HG03565 (cell line): Measurements from ENCODE around the gene RIC8B.

Source experiments
- ATAC-seq: cut with Tn5 transposase; IDR thresholded peaks from one replicate; pipeline ENCODE4 v1.9.1; 2021; ENCODE audit warnings: mild to moderate bottlenecking, moderate library complexity; ENCODE audit not compliant: unreplicated experiment

Gene RIC8B

GRCh38 chr12:106866426-106867080 lies 92.1 kb downstream of the RIC8B start:
- no peak for ATAC-seq

GRCh38 chr12:106867651-106868050 lies 93.2 kb downstream of the RIC8B start:
- ATAC-seq = no peak

GRCh38 chr12:106868982-106869700 lies 94.7 kb downstream of the RIC8B start:
- no peak for ATAC-seq

GRCh38 chr12:106870116-106870515 lies 95.6 kb downstream of the RIC8B start:
- ATAC-seq = no peak

- no peak for ATAC-seq
Measured at GRCh38 chr12:106871477-106871876, 97.0 kb downstream of the RIC8B start.

GRCh38 chr12:106873983-106874382 lies 99.5 kb downstream of the RIC8B start:
- no peak for ATAC-seq

- no peak for ATAC-seq
Measured at GRCh38 chr12:106878804-106879203, 104.3 kb downstream of the RIC8B start.

GRCh38 chr12:106879612-106880011 lies 105.1 kb downstream of the RIC8B start:
- ATAC-seq = no peak

- ATAC-seq = no peak
Measured at GRCh38 chr12:106883426-106883825, 108.9 kb downstream of the RIC8B start.

GRCh38 chr12:106885026-106885425 lies 110.5 kb downstream of the RIC8B start:
- no peak for ATAC-seq

GRCh38 chr12:106885541-106886249 lies 111.2 kb downstream of the RIC8B start:
- no peak for ATAC-seq

- no peak for ATAC-seq
Measured at GRCh38 chr12:106886932-106887331, 112.5 kb downstream of the RIC8B start.

- ATAC-seq = no peak
Measured at GRCh38 chr12:106888348-106888970, 114.0 kb downstream of the RIC8B start.

GRCh38 chr12:106889326-106889725 lies 114.8 kb downstream of the RIC8B start:
- ATAC-seq = no peak

GRCh38 chr12:106889950-106890626 lies 115.6 kb downstream of the RIC8B start:
- no peak for ATAC-seq

GRCh38 chr12:106892075-106892474 lies 117.6 kb downstream of the RIC8B start:
- no peak for ATAC-seq

- ATAC-seq = no peak
Measured at GRCh38 chr12:106893451-106893850, 119.0 kb downstream of the RIC8B start.

- ATAC-seq = no peak
Measured at GRCh38 chr12:106894774-106895173, 120.3 kb downstream of the RIC8B start.

GRCh38 chr12:106896603-106897002 lies 122.1 kb downstream of the RIC8B start:
- ATAC-seq = no peak

GRCh38 chr12:106897082-106897481 lies 122.6 kb downstream of the RIC8B start:
- no peak for ATAC-seq
